ENCODE results near the gene ZBTB2. TPM values are rescaled to one million over a fixed set of nuclear protein-coding genes. Genes with fewer than 3 reads are reported as not detected.

ZBTB2 gene
- total RNA-seq, 4 donors from 2014 or later: 7.3 to 17.3 (median 11.0) TPM

- TF ChIP-seq CTCF (IDR thresholded peaks at IDR 0.05; ENCODE audit: low read depth): no peak
Observed at GRCh38 chr6:151325075-151326050, 66.0 kb downstream of the ZBTB2 start.

GRCh38 chr6:151324488-151324825 lies 66.9 kb downstream of the ZBTB2 start:
- TF ChIP-seq CTCF (IDR thresholded peaks at IDR 0.05; ENCODE audit: low read depth): no peak

GRCh38 chr6:151323791-151324487 lies 67.4 kb downstream of the ZBTB2 start:
- no peak for TF ChIP-seq CTCF (IDR thresholded peaks at IDR 0.05; ENCODE audit: low read depth)

DNA sequence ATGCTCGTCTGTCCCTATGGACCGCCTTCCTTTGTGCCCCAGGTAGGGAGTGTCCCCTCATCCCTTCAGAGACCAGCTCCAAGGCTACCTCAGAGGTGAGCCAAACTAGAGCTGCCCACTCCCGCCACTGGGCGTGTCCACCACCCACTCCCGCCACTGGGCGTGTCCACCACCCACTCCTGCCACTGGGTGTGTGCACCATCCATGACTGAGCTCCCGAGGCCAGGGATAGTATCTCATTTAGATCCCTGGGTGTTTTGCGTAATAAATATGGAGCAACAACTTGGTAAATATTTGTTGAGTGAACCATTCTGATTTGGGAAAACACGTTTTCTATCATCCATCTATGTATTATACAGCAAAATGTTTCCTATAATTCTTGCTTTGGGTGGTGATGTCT lies 68.8 kb downstream of the ZBTB2 start:
- TF ChIP-seq CTCF (IDR thresholded peaks at IDR 0.05; ENCODE audit: low read depth): no peak

GRCh38 chr6:151321438-151321837 lies 69.9 kb downstream of the ZBTB2 start:
- TF ChIP-seq CTCF (IDR thresholded peaks at IDR 0.05; ENCODE audit: low read depth): no peak

DNA sequence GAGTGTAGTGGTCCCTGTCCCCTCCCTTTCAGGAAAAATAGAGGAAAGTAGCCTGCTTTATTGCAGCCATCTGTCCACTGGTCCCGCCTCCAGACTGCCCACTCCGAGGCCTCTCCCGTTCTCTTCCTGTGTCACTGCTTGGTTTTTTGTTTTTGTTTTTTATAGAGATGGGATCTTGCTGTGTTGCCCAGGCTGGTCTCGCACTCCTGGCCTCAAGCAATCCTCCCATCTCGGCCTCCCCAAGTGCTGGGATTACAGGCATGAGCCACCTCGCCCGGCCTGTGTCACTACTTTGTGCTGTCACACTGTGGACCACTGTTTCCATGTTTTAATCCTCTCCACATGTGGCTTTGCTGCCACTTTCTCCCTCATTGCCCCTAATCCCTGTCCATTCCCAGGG lies 71.2 kb downstream of the ZBTB2 start:
- no peak for TF ChIP-seq CTCF (IDR thresholded peaks at IDR 0.05; ENCODE audit: low read depth)

GRCh38 chr6:151317995-151318365 lies 73.4 kb downstream of the ZBTB2 start:
- TF ChIP-seq CTCF (IDR thresholded peaks at IDR 0.05; ENCODE audit: low read depth): no peak

Data from subcutaneous adipose tissue (tissue), 4 donors.